Stimulated activated CD4-positive, alpha-beta T cell treated with anti-CD3 and anti-CD28 coated beads, Interleukin-2, amount 100 ng/mL, for 4 hours (primary cell): ENCODE data around the gene MALRD1.
"Not testable (repeated sequence)": the region's sequence is repeated elsewhere in the genome, so short reads cannot be mapped to it uniquely, and the experiment has no call there.

ENCODE experiments used
- DNase-seq: peaks from one replicate; pipeline ENCODE4 v3.0.0-alpha.2; 2020; ENCODE audit warnings: low read depth

MALRD1 gene

DNA sequence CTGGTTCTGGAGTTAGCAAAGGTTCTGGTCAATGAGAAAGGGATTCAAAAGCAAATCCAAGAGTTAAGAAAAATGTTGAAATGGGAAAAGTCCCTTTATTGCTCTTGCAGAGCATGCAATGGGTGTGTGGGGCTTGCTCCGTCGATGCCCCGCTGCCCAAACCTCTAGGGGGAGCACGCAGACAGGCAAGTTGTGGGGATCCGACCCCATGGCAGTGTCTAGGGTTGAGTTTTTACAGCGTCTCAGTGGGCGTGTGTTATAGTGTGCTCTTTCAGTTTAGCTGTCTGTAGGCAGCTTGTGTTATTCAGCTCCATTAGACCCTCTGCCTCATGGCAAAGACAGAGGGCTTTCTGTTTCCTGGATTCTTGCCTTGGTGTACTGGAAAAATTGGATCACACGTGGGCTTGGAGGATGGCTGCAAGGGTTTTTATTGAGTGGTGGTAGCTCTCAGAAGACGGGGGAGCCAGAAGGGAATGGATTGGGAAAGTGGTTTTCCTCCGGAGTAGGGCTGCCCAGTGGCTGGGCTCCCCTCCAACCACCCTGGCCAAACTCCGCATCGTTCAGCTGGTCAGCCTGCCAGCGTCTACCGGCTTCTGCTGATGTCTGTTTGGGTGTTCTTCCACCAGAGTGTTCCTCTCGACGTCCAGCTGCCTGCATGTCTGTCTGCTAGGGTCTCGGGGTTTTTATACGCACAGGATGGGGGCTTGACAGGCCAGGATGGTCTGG is 665.4 kb downstream of the MALRD1 start:
- DNase-seq, result no peak

DNA sequence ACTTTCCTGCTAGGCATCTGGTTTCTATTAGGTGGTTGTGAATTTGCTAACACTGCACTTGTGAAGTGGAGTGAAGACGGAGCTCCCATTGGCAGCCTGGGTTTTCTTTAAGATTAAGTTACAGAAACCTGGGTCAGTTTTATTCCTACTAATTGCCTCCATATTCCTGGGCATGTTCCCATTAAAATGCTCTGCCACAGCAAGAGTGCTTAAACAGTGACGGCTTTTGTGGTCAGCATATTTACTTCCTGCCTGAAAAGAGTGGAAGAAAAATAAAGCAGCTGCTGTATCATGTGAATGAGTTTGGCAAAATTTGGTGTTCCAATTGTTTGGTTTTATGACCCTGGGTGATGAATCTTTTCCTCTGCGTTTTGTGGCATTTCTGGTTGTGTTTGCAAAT is 670.7 kb downstream of the MALRD1 start:
- DNase-seq, result no peak

DNA sequence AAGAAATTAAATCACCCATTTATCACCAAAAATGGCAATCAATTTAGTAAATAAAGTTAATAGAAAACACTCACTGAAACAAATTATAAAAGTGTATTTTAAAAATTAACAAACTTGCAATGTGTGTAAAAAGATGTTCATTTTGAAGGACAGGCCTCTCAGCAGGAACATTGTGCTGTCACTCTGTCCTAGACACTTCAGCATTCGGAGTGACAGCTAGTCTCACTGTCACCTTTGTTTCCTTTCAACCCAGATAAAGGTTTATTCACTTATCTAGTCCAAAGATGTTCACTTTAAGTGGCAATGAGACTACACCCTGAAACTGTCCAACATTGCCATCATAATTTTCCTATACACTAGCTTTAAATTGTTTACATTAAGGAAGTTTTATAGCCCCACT is 675.7 kb downstream of the MALRD1 start:
- no peak for DNase-seq

DNA sequence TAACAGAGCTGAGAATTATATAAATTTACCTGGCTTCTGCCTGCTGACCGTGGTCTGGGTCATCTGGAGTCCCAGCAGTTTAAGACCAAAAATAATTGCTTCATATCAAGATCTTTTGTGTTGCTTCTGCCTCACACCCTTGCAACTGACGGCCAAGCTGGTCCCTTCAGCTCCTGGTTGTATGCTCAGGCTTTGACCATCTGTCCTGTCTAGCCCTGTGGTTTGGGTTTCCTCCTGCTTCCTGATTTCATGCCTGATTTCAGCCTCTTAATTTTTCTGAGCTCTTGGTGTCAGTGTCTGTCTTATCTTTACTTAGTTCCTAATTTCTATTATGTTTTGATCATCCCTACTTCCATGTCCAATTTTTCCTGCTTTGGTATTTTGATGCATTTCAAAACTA is 679.8 kb downstream of the MALRD1 start:
- no peak for DNase-seq

DNA sequence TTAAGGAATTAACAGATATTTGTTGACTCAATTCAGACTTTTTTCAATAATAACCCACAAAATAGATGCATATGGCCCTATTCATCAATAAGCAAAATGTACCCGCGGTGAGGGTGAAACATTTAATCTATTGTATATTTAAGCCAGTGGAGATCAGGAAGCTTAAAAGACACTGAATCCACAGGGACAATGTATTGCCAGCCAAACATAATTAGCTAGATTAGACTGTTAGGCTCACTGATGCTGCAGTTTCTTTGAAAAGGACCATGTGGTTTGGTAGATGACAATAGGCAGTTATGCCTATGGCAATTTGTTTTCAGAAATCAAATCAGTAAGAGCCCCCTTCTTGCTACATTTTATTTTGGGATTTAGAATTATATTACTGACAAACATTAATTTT is 680.4 kb downstream of the MALRD1 start:
- DNase-seq, result no peak

DNA sequence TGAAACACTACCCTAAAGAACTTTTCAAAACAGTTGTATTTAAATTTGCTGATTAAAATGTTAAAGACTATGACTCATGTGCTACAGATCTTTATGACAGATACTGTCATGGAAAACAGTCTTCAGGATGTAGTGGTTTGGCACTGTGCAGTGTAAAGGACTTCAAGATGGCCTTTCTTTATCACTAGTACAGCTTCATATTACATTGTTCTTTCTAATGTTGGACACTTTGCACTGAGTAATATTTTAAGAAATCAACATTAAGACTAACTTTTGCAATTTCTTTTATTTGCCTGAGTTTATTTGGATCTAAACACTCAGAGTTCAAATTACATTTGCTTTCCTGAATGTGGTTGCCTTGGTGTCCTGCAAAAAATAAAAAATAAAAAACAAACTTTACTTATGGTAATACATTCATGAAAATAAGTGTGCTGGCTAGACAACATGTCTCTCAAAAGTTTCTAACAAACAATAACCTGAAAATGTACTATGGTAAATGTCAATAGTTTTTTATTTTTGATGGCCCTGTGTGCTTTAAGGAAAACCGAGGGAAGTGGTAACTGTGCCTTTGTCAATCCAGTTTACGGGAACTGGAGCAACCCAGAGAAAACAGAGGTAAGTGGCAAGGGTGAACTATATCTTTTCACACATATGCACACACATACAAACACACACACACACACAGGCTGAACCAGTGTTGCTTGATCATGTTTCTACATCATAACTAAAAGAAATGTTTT is 681.7 kb downstream of the MALRD1 start:
- DNase-seq, result no peak

DNA sequence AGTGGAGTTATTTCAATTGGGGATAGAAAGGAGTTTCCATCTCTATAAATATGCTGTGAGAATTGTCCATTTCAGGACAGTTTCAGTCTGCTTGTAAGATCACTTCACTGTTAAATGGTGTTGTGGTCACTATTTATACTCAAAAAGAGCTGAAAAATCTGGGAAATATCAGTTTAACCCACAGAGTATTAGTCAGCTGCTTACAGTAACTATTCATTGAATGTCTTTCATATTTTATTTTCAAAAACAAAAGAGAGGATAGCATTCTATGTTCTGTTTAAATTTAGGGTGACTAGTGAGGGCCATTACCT is 682.3 kb downstream of the MALRD1 start:
- no peak for DNase-seq

DNA sequence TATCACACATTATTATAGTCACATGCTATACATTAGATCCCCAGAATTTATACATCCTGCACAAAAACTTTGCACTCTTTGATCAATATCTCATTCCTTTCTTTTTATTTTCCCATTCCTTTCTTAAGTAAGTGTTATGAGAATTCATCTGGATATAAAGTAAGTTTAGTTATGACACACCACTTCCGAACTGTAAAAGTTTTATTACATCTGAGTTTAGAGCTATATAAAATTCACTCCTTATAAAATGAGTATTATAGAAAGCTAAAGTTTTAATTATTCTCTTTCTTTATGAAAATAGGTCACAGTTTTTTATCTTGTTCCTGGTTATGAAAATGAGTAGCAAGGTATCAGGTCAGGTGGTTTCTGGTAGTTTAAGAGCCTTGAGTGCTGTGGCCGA is 683.0 kb downstream of the MALRD1 start:
- no peak for DNase-seq

DNA sequence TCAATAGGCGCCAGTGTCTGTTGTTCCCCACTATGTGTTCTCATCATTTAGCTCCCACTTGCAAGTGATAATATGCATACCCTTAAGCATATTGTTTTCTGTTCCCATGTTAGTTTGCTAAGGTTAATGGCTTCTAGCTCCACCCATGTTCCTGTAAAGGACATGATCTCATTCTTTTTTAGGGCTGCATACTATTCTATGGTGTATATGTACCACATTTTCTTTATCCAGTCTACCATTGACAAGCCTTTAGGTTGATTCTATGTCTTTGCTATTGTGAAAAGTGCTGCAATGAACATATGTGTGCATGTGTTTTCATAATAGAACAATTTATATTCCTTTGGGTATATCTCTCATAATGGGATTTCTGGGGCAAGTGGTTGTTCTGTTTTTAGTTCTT is 689.8 kb downstream of the MALRD1 start:
- DNase-seq, result no peak

DNA sequence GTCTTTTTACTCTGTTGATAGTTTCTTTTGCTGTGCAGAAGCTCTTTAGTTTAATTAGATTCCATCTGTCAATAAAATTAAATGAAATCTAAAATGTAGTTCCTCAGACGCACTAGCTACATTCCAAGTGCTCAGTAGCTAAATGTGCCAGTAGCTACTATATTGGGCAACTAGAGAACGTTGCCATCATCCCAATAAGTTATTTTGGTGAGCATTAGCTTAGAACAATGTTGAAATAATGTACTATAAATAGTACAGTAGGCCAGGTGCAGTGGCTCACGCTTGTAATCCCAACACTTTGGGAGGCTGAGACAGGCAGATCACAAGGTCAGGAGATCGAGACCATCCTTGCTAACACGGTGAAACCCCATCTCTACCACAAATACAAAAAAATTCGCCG is 690.6 kb downstream of the MALRD1 start:
- DNase-seq, result not testable (repeated sequence)

DNA sequence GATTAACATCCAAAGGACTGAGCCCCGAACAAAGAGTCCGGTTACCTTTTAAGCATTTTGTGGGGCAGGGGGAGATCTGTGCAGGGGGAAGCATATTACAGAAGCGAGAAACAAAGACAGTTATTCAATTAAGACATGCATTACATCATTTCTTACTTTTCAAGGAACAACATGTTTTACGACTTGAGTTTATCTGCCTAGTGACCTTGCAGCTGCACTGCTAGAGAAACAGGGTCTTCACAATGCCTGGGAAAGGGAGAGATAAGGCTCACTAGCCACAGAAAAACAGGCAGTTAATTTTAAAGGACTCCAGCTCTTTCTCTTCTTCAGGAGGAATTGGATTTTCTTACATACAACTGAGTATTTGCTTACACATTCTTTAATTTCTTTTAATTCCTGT is 693.5 kb downstream of the MALRD1 start:
- DNase-seq, result not testable (repeated sequence)

DNA sequence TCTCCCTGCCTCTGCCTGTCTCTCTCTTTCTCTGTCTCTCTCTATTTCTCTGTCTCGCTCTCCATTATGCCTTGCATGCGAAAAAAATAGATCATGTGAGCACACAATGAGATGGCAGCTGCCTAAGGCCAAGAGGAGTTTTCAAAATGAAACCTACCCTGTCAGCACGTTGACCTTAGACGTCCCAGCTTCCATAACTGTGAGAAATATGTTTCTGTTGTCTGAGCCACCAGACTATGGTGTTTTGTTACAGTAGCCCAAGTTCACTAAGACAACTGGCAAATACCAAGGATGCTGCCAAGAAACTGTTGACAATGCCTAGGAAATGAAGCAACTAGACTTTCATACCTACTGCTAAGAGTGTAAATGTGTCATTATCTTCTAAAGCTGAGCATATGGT is 697.1 kb downstream of the MALRD1 start:
- no peak for DNase-seq

DNA sequence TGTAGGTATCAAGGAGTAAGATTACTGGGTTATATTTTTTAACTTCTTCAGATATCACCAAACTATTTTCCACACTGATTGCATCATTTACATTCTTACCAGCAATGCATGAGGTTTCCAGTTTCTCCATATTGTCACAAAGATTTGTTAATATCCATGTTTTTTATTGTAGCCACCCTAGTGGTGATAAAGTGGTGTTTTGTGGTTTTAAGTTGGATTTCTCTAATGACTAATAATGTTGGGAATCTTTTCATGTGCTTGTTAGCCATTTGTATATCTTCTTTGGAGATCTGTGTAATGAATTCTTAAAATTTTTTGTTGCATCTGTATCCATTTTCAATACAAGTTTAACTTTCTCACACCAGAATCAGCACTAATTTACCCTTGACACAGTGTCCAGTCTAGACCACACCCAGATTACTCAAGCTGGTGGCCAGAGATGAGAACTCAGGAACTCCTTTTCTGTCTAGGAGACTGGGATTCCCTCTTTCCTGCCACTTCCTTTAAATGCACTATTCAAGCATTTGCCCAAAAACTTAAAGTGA is 700.7 kb downstream of the MALRD1 start:
- no peak for DNase-seq

DNA sequence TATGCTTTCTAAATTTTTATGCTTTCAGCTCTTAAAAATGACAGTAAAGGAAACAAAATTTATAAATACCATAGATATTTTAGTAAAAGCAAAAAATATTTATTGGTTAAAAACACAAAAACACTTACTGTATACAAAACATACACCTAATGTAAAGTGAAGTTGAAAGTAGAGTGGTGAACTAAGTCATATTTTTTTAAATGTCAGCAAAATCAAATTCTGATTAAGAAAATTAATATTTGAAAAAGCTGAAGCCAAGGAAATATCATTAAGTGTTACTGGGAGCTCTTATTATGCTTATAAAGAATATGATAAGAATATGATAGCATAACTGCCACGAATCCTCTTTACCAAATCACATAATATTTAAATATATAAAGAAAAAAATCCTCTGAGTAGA is 702.4 kb downstream of the MALRD1 start:
- DNase-seq, result no peak

DNA sequence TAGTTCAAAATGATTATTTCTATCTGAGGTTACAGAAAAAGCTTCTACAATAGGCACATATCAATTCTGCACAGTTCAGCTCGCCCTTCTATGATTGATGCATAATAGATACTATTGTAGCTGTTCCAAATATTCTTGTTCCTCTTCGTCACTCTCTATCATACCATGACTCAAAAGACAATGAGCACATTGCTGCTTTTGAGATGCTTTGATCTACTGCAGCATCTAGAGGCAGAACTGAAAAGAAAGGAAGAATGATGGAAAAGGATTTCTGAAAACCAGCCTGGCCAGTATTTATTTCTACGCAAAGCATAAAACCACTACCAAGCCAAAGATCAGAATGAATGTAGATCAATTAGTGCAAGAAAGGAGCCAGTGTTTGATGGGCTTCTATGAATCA is 708.3 kb downstream of the MALRD1 start:
- DNase-seq, result no peak

DNA sequence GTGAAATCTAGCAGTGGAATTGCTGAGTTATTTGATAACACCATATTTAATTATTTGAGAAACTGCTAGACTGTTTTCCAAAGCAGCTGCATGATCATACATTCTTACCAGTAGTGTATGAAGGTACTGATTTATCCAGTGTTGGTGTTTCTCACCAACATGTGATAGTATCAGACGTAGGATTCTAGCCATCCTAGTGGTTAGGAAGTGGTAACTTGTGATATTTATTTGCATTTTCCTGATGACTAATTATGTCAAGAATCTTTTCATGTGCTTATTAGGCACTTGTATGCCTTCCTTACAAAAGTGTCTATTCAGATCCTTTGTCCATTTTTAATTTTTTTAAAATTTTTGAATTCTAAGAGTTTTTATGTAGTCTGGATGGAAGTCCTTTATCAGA is 713.4 kb downstream of the MALRD1 start:
- DNase-seq, result no peak

DNA sequence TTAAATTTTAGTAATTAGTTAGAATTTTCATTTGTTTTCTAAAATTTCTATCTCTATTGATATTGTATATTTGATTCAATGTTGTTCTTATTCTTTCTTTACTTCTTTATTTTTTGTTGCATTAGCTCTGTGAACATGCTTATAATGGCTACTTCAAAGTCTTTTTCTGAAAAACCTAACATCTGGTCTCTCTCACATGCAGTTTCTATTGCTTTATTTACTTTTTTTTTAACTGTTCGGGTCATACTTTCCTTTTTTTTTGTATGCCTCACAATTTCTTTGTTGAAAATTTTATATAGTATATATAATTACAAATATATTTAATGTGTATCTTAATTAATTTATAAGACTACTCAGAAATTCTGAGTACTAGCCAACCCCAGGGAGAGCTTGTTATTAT is 715.5 kb downstream of the MALRD1 start:
- no peak for DNase-seq

DNA sequence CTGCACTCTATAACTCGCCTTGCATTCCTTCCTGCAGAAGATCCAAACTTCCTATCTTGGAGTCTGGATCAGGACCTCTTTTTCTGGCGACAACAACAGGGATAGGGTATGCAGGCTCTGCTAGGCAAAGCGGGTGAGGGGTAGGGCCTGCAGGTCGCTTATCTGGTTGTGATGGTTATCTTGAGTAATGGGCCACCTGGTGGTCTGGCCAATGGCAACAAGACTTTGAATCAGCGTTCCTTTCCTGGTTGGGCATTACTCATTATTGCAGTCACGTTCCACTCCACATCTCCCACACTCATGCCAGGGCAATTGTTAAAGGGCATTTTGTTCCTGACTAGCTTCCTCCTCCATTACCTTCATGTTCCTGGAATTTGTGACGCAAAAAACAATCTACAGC is 719.3 kb downstream of the MALRD1 start:
- DNase-seq, result no peak

DNA sequence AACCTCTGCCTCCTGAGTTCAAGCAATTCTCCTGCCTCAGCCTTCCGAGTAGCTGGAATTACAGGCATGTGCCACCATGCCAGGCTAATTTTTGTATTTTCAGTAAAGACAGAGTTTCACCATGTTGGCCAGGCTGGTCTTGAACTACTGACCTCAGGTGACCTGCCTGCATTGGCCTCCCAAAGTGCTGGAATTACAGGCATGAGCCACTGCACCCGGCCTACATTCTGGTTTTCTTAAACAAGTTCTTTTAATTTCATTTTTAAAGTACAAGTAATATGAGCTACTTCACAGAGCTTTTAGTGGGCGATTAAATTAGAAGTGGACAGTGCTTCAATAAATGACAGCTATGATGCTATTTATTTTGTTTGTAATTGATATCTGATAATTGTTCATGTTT is 721.2 kb downstream of the MALRD1 start:
- DNase-seq, result not testable (repeated sequence)

DNA sequence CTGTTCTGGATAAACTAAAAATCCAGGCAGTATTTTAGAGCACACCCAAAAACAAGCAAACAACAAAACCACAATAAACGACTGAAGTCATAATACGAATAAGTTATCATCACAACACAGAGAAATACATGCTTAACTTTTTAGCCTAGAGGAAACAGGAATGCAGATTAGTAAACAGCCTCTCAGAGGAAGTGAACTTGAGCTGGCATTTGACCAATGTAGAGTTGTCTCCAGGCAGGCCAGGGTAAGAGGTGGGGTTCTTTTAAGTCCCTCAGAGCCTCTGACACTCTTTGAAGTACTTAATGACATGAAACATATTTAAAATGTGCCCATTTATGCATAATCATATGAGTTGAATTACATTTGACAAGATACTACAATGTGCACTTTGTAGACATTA is 724.4 kb downstream of the MALRD1 start:
- DNase-seq, result no peak

DNA sequence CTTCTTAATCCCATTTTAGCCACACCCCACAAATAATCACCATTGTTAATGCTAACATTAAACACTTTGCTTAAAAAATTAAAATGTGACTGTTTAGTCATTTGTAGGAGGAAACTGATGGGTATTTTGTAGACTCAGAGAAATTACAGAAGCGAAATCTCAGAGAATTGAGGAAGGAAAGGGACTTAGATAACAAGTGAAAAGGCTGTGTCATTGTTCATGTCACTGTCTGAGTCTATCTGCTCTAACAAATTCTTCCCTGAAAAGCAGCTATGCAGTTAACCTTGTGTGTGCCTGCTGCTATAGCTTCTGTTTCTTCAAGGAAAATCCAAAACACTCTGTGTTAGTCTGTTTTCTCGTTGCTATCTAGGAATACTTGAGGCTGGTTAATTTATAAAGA is 726.7 kb downstream of the MALRD1 start:
- DNase-seq, result no peak

DNA sequence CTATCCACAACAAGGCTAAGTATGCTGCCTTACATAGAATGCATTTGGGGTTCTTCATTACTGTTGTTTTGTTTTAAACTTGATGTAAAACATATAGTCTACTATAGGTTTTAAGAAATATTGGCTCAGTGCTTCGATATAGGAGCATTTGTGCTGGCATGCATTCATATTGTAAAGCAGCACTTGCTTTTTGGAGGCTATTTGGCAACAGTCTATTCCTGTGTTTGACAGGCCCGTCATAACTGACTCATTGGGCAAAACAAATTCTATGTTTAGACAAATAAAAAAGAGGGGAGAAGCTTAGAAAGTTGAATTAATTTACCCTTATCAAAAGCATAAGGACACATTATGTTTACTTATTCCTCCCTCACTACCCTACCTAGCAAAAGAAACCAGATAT is 729.2 kb downstream of the MALRD1 start:
- DNase-seq, result no peak

DNA sequence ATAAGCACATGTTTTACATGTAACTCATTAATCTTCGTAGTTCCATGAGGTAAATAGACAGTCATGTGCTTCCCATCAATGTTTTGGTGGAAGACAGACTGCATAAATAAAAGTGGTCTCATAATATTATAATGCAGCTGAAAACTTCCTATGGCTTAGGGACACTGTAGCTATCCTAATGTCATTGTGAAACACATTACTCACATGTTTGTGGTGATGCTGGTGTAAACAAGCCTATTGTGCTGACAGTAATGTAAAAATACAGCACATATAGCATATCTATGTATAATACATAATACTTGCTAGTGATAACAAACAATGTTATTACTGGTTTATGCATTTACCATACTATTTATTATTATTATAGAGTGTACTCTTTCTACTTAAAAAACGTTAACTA is 730.4 kb downstream of the MALRD1 start:
- no peak for DNase-seq
